HG02852 (cell line): ENCODE results near the gene DDX51.
A peak's percentile ranks its signal among the peaks of the same experiment; 100 is the strongest.

Experiments
- ATAC-seq: cut with Tn5 transposase; IDR thresholded peaks from one replicate; pipeline ENCODE4 v1.9.1; 2021; ENCODE audit warnings: mild to moderate bottlenecking, moderate library complexity; ENCODE audit not compliant: unreplicated experiment

Gene DDX51, protein sequence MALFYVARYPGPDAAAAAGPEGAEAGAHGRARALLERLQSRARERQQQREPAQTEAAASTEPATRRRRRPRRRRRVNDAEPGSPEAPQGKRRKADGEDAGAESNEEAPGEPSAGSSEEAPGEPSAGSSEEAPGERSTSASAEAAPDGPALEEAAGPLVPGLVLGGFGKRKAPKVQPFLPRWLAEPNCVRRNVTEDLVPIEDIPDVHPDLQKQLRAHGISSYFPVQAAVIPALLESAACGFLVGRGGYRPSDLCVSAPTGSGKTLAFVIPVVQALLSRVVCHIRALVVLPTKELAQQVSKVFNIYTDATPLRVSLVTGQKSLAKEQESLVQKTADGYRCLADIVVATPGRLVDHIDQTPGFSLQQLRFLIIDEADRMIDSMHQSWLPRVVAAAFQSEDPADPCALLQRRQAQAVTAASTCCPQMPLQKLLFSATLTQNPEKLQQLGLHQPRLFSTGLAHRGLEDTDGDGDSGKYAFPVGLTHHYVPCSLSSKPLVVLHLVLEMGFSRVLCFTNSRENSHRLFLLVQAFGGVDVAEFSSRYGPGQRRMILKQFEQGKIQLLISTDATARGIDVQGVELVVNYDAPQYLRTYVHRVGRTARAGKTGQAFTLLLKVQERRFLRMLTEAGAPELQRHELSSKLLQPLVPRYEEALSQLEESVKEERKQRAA

GRCh38 chr12:132144115-132144809 lies at the start of gene DDX51, which contains the start of gene NOC4L:
TSS of gene DDX51 (minus strand) at chr12:132144319. CDS start at chr12:132144296, 23 bp downstream.
TSS of gene NOC4L (plus strand) at chr12:132144457. CDS start at chr12:132144489, 32 bp downstream.
- peak; percentile 80 for ATAC-seq

GRCh38 chr12:132191715-132192553 lies 47.8 kb upstream of the DDX51 start:
- no peak for ATAC-seq

DNA sequence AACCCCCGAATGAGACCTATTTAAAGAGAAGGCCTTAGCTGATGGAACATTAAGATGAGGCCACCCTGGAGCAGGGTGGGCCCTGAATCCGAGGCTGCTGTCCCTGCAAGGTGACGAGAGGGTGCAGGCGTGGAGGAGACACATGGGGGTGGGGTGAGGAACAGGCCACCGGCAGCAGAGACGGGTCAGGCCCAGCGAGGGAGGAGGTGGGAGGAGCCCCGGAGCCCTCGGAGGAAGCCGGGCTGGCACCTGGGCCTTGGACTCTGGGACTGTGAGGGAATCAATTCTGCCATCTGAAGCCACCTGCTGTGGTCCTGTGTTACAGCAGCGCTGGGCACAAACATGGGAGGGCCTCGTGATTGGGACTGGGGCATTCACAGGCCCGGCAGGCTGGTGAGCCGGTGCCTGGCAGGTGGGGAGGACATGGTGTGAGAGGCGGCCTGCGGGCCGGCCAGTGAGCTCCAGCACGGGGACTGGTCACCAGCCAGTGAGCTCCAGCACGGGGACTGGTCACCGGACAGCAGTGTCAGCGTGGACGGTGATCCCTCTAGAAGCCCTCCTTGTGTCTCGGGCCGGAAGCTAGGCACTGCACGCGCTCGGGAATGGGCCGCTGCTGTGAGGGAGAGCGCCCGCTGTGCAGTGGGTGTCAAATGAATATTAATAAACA lies 46.8 kb upstream of the DDX51 start:
- no peak for ATAC-seq

DNA sequence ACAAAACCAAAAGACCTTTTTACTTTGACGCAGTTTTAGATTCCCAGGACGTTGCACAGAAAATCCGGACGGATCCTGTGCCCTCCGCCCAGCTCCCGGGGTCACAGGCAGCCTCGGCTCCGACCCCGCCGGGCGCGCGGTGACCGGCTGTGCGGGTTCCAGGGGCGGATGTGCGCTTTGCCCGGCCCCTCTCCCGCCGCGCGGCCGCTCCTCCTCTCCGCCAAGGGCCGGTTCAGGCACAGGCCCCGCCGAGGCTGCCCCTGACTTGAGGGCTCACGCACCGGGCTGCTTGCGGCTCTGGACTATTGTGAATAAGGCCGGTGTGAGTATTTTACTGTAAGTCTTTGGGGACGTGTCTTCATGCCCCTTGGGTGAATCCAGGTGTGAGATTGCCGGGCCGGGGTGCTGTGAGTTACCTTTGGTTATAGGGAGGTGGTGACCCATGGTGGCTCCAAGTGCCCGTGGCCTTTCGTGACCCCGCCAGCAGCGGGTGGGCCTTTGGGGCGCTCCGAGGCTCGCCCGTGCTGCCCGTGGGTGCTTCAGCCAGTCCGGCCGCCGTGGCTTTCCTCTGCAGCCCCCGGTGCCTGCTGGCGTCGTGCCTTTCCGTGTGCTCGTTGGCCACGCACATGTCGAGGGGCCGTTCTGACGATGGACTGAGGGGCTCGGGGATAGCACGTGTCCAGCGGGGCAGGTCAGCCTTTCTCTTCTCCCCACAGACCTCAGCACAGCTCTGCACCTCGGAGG lies 46.1 kb upstream of the DDX51 start:
- ATAC-seq: peak; percentile 16

DNA sequence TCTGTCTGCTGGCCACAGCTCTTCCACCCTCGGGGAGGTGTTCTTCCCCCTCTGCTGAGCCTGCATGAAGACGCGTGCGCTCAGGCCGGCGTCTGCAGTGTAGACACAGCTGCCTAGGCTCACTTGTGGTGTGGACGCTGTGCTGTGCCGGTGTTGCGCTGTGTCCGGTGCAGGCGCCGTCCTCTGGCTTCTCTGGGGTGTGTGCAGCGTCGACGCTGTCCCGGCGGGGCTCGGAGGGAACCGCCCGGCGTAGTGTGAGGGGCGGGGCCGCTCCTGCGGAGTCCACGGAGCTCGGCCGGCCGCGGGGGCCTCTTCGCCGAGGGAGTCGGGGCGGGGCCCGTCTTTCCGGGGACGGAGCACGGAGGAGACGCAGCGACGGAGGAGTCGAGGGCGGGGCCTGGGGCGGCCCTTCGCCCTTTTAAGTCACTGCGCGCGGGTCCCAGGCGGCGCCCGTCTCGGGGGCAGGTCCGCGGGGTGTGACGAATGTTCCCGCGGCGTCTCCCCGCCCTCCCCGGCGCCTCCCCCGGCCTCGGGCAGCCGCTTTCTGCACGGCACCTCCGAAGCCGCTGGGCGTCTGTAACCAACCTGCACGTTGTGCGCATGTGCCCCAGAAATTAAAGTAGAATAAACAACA lies 45.4 kb upstream of the DDX51 start:
- ATAC-seq: peak; percentile 92

GRCh38 chr12:132188916-132189325 lies 44.8 kb upstream of the DDX51 start:
- no peak for ATAC-seq

GRCh38 chr12:132188451-132188901 lies 44.4 kb upstream of the DDX51 start:
- ATAC-seq: no peak

DNA sequence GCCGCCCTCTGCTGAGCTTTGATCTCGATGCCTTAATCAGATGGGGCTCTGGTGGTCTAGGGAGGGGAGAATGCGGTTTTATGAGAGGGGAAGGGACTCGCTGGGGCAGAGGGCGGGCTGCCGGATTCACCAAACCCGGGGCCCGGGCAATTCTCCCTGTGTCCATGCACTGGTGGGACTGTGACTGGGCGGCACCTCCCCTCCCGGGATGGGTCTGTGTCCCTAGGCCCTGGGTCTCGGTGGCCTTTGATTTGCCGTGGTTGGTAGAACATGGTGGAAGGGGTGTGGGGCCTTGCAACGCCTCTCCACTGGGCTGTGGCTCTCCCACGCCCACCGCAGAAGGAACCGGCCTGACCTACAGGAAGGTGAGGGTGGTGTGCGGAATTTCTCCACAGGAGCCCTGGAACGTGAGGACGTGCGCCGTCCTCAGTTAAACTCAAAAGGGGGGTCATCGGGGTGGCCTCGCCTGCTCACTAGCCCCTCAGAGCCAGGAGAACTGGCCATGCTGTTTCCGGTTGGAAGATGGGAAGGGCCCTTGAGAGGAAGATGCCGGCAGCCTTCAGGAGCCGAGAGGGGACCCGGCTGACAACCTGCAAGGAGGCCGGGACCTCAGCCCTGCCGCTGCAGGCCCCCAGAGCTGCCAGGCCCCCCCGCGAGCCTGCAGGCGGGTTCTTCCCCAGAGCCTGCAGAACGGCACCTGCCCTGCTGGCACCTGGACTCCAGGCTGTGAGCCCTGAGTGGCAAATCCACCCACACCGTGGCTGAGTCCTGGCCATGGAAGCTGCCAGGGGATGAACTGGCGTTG lies 43.7 kb upstream of the DDX51 start:
- ATAC-seq: no peak

GRCh38 chr12:132186857-132187620 lies 42.9 kb upstream of the DDX51 start:
- ATAC-seq: no peak

- ATAC-seq: no peak
These were observed 42.2 kb upstream of the DDX51 start for GRCh38 chr12:132186208-132186856.

- no peak for ATAC-seq
These were observed 41.6 kb upstream of the DDX51 start for GRCh38 chr12:132185705-132186104.

DNA sequence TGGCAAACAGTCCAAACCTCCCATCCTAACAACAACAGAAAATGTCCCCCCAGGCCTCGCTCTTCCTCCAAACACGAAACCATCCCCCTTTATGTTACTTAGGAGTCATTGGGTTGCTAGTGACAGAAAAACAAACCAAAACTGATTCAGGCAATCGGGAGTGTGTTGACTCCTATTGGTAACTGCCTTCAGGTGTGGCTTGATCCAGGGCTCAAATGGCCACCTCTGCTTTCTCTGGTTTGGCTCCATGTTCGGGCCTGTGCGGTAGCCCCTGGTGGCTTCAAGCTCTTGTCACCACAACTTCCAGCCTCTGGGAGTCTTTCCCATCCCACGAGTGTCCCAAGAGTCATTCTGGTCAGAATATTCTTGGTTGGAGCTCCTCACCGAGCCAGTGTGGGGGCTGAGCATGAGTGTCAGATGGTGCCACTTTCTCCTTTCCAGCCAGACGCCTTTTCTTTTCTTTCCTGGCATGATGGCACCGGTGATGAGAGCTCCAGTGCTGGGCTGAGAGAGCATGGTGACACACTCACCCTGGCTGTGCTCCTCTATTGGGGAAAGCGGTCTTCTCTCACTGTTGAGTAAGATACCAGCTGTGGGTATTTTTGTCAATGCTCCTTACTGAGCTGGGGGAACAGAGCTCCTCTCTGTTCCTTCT lies 38.7 kb upstream of the DDX51 start:
- ATAC-seq: no peak

DNA sequence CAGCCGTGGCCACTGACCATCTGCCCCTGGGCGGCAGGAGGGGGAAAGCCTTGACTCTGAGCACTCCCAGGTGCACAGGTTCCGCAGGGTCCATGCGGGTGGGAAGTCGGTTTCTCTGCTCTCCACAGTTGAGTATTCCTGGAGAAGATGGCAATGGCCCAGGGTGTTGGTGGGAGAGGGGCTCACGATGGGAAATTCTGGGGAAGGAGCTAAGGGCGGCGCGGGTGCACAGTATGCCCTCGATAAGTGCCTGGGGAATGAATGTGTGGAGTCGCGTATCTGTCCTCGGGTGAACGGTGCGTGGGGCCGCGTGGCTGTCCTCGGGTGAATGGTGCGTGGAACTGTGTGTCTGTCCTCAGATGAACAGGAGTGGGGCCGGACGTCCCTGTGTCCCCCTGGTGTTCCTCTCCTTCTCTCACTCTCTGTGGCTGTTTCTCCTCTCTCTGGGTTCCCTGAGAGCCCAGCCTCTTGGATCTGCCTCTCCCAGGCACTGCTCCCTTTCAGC lies 38.1 kb upstream of the DDX51 start:
- ATAC-seq: no peak

- no peak for ATAC-seq
These were observed 37.6 kb upstream of the DDX51 start for GRCh38 chr12:132181570-132182200.

DNA sequence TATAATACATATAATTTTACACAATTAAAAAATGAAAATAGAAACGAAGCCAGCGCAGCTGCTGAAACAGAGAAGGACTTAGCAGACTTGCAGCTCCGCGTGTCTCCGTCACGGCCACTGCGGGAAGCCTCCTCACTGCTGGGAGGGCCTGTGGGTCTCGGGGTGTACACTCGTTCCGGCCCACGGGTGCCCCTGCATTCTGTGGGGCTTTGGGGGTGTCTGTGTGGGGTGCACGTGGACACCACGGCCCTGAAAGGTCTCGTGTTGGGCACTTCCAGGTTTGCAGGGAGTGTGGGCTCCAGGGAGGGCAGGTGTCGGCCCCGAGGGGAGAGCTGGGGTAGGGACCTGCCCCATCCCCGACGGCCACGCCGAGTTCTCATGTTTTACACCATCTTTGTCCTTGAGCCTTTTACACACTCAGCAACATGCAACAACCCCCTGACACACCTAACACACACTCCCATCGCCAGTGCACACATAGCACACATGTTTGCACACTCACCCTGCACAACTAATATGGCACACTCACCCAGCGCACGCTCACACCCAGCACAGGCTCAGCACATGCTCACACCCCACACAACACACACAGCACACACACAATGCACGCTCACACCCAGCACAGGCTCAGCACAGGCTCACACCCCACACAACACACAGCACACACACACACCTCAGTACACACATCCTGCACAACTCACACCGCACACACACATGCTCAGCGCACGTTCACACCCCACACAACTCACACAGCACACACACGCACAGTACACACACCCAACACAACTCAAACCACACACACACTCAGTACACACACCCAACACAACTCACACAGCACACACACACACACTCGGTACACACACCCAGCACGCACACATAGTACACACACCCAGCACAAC lies 36.8 kb upstream of the DDX51 start:
- no peak for ATAC-seq
